ENCODE data around the gene TRIM71. TPM values are rescaled to one million over a fixed set of nuclear protein-coding genes. Genes with fewer than 3 reads are reported as not detected.
A peak's percentile ranks its signal among the peaks of the same experiment; 100 is the strongest.

TRIM71 gene
- total and polyA plus RNA-seq, 2 donors, result 0.09 TPM

DNA sequence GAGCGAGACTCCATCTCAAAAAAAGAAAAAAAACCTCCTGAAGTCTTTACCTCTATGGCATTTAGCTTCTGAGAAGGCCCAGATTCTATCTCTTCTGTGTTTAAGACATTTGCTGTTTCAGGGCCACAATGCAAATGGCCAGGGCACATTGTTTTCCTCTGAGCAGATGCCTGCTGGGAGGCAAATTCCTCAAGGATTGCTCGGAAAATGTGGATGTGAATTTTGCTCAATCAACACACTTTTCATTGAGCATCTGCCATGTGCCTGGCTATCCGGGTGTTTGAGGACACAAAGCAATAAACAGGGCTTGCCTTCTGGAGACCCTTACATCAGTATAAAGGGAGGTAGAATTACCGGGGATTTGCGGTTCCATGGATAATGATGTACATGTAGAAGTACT is 20.0 kb downstream of the TRIM71 start:
- 98% methylated on average over 5 of the region's 5 CpGs for WGBS
- no peak overlapping the region for H3K4me3 ChIP-seq (ENCODE audit: low read length in 2 of 2)
- H3K9me3 ChIP-seq (ENCODE audit: control insufficient read depth in 2 of 2, insufficient read depth in 1 of 2, low read length in 1 of 2), result peaks cover 0 to 2% of the 10 kb centered on the region in 2 donors
- no peaks in the 10 kb centered on the region for H3K36me3 ChIP-seq (ENCODE audit: control insufficient read depth in 2 of 2, insufficient read depth in 2 of 2, low read length in 1 of 2)
- no peak for DNase-seq (ENCODE audit: low read depth in 6 of 9, low spot score in 9 of 9)
- H3K27ac ChIP-seq (ENCODE audit: low read depth in 1 of 2, low read length in 1 of 2), result no peak overlapping the region
- H3K27me3 ChIP-seq (ENCODE audit: control insufficient read depth in 2 of 2, insufficient read depth in 1 of 2, low read length in 1 of 2), result no peaks in the 10 kb centered on the region
- H3K4me1 ChIP-seq (ENCODE audit: control insufficient read depth in 2 of 2, insufficient read depth in 2 of 2, low read length in 2 of 2), result peaks cover 7 to 12% of the 10 kb centered on the region in 2 donors

DNA sequence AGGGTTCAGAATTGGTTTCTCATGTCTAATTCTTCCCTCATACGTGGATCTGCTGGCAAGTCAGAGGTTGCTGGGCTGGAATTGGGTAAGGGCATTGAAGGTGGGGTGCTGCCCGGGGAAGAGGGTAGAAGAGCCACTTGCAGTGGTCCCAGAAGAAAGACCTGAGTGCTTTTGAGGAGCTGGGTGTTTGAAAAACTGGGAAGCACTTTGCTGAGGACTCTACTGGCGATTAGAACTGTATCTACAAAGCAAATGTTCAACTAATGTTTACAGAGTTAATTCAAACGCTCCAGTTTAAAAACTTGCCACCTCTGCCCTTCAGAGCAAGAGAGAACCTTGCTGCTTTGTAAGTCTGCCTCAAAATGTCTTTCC is 21.9 kb downstream of the TRIM71 start:
- Histone ChIP-seq H3K4me1 (ENCODE audit: control insufficient read depth in 2 of 2, insufficient read depth in 2 of 2, low read length in 2 of 2) (peaks cover 11 to 19% of the 10 kb centered on the region in 2 donors), H3K27ac (ENCODE audit: low read depth in 1 of 2, low read length in 1 of 2) (no peak overlapping the region), H3K9me3 (ENCODE audit: control insufficient read depth in 2 of 2, insufficient read depth in 1 of 2, low read length in 1 of 2) (peaks cover 0 to 5% of the 10 kb centered on the region in 2 donors), H3K4me3 (ENCODE audit: low read length in 2 of 2) (no peak overlapping the region), H3K36me3 (ENCODE audit: control insufficient read depth in 2 of 2, insufficient read depth in 2 of 2, low read length in 1 of 2) (no peaks in the 10 kb centered on the region), H3K27me3 (ENCODE audit: control insufficient read depth in 2 of 2, insufficient read depth in 1 of 2, low read length in 1 of 2) (no peaks in the 10 kb centered on the region)
- DNase-seq (ENCODE audit: low read depth in 6 of 9, low spot score in 9 of 9), result no peak
- WGBS, result 93% methylated on average over 4 of the region's 4 CpGs

DNA sequence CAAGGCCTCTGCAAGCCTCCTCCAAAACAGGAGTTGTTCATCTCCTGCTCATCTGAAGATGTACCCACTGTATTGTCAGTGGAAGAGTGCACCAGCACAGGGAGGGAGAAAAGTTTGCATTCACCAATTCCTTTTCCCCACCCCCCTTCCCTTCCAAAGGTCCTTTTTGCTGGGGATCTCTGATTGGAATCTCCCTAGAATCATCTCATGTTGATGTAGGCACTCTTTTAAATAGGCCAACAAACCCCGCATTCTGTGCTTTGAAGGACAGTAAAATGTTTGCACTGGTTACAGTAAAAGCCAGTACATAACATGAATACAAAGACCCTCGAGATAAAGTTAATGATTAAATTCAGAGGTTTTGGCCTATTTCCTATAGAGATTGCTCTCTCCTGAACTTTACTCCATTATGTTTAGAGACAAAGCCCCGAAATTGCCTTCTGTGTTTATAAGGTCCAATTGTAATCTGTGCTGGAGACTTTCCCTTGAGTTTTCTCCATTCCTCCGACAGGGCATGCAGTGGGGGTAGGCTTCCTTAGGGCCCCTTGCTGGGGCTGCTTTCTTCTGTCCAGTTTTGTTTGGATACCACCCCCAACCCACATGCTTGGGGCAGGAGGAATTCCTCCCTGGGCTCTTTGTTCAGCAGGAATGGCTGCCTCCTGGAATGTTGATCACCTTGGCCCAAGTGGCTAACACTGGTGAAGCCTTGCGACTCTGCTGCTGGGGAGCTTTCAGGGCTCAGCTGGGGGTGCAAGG is 22.5 kb downstream of the TRIM71 start:
- DNase-seq (ENCODE audit: low read depth in 6 of 9, low spot score in 9 of 9), result no peak
- H3K4me3 ChIP-seq (ENCODE audit: low read length in 2 of 2), result no peak overlapping the region
- no peaks in the 10 kb centered on the region for H3K36me3 ChIP-seq (ENCODE audit: control insufficient read depth in 2 of 2, insufficient read depth in 2 of 2, low read length in 1 of 2)
- peaks cover 0 to 5% of the 10 kb centered on the region in 2 donors for H3K9me3 ChIP-seq (ENCODE audit: control insufficient read depth in 2 of 2, insufficient read depth in 1 of 2, low read length in 1 of 2)
- H3K4me1 ChIP-seq (ENCODE audit: control insufficient read depth in 2 of 2, insufficient read depth in 2 of 2, low read length in 2 of 2), result peaks cover 11 to 21% of the 10 kb centered on the region in 2 donors
- H3K27me3 ChIP-seq (ENCODE audit: control insufficient read depth in 2 of 2, insufficient read depth in 1 of 2, low read length in 1 of 2), result no peaks in the 10 kb centered on the region
- 95% methylated on average over 5 of the region's 5 CpGs for WGBS
- H3K27ac ChIP-seq (ENCODE audit: low read depth in 1 of 2, low read length in 1 of 2), result no peak overlapping the region

DNA sequence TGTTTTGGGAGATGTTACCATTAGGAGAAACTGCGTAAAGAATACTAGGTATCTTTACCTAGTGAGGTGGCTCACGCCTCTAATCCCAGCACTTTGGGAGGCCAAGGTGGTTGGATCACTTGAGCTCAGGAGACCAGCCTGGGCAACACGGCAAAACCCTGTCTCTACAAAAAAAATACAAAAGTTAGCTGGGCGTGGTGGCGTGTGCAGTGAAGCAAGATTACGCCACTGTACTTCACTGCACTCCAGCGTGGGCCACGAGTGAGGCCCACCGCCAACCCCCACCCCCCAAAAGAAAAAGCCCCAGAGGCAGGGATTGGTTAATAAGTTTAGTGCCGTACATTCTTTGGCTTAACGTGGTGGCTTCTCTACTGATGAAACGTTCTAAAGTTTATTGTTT is 23.5 kb downstream of the TRIM71 start:
- H3K4me1 ChIP-seq (ENCODE audit: control insufficient read depth in 2 of 2, insufficient read depth in 2 of 2, low read length in 2 of 2), result peaks cover 11 to 23% of the 10 kb centered on the region in 2 donors
- no peak overlapping the region for H3K27ac ChIP-seq (ENCODE audit: low read depth in 1 of 2, low read length in 1 of 2)
- H3K27me3 ChIP-seq (ENCODE audit: control insufficient read depth in 2 of 2, insufficient read depth in 1 of 2, low read length in 1 of 2), result no peaks in the 10 kb centered on the region
- no peak for DNase-seq (ENCODE audit: low read depth in 6 of 9, low spot score in 9 of 9)
- peaks cover 0 to 5% of the 10 kb centered on the region in 2 donors for H3K9me3 ChIP-seq (ENCODE audit: control insufficient read depth in 2 of 2, insufficient read depth in 1 of 2, low read length in 1 of 2)
- WGBS, result 79% methylated on average over 12 of the region's 12 CpGs
- no peak overlapping the region for H3K4me3 ChIP-seq (ENCODE audit: low read length in 2 of 2)
- no peaks in the 10 kb centered on the region for H3K36me3 ChIP-seq (ENCODE audit: control insufficient read depth in 2 of 2, insufficient read depth in 2 of 2, low read length in 1 of 2)

DNA sequence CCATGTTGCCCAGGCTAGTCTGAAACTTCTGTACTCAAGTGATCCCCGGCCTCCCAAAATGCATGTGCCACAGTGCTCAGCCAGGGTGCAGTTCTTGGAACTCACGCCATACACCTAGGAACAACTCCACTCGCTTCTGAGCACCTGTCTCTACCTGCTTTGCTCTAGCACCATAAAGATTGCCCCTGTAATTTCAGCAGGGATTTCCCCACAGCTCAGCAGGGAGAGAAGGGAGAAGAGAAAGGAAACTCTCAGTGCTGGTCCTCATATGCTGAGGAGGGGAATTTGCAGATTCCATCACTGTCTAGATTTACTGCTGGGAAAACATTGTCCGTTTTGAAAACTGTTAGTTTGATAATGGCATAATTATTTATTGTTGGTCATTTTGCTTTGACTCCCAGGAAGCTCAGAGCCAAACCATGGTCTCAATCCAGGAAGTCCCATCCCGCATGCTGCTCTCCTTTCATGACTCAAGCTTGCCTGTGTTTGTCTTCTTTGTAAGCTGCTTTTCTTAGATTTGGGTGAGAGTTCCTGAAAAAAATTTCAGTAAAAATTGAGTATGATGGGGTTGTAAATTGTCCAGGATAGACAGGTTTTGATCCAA is 24.2 kb downstream of the TRIM71 start:
- peaks cover 0 to 5% of the 10 kb centered on the region in 2 donors for H3K9me3 ChIP-seq (ENCODE audit: control insufficient read depth in 2 of 2, insufficient read depth in 1 of 2, low read length in 1 of 2)
- DNase-seq (ENCODE audit: low read depth in 6 of 9, low spot score in 9 of 9), result no peak
- H3K4me1 ChIP-seq (ENCODE audit: control insufficient read depth in 2 of 2, insufficient read depth in 2 of 2, low read length in 2 of 2), result peaks cover 11 to 23% of the 10 kb centered on the region in 2 donors
- no peaks in the 10 kb centered on the region for H3K27me3 ChIP-seq (ENCODE audit: control insufficient read depth in 2 of 2, insufficient read depth in 1 of 2, low read length in 1 of 2)
- no peaks in the 10 kb centered on the region for H3K36me3 ChIP-seq (ENCODE audit: control insufficient read depth in 2 of 2, insufficient read depth in 2 of 2, low read length in 1 of 2)
- no peak overlapping the region for H3K27ac ChIP-seq (ENCODE audit: low read depth in 1 of 2, low read length in 1 of 2)
- WGBS, result 84% methylated on average over 5 of the region's 5 CpGs
- H3K4me3 ChIP-seq (ENCODE audit: low read length in 2 of 2), result no peak overlapping the region

DNA sequence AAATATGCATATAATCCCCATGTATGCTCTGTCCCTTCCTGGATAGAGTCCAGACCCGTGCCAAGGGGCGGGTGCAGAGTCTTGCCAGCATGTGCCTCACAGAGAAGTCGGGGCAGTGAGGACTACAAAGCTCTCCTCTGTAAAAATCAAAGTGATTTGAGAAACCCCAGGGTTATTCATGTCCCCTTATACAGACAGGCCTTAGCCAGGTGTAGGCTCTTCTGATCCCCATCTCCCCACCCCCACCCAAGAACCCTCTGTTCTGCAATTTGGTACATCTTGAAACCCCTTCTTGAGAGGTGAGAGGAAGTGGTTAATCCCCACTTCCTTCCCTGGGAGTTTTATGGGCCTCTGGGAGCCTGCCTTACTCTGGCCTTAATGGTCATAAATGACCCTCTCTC is 24.7 kb downstream of the TRIM71 start:
- 26% methylated on average over 3 of the region's 3 CpGs for WGBS

DNA sequence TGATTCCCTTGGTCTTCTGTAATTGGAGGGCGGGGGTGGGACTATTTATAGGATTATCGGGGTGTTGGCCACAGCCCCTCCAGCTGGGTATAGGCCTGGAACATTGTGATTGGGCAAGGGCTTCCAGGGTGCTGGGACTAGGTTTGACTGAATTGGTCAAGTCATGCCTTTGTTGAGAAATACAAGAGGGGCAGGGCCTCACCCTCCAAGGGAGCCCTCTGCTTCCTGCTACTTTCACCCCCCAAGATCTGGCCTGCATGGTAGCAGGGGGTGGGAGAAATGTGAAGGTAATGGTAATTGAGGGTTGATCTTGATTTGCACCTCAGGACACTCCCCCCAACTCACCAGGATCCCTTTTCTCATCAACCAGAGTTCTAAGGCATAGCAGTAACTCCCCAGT is 25.2 kb downstream of the TRIM71 start:
- Histone ChIP-seq H3K27ac (ENCODE audit: low read depth in 1 of 2, low read length in 1 of 2) (no peak overlapping the region), H3K36me3 (ENCODE audit: control insufficient read depth in 2 of 2, insufficient read depth in 2 of 2, low read length in 1 of 2) (no peaks in the 10 kb centered on the region), H3K9me3 (ENCODE audit: control insufficient read depth in 2 of 2, insufficient read depth in 1 of 2, low read length in 1 of 2) (peaks cover 0 to 5% of the 10 kb centered on the region in 2 donors), H3K4me3 (ENCODE audit: low read length in 2 of 2) (no peak overlapping the region), H3K27me3 (ENCODE audit: control insufficient read depth in 2 of 2, insufficient read depth in 1 of 2, low read length in 1 of 2) (no peaks in the 10 kb centered on the region), H3K4me1 (ENCODE audit: control insufficient read depth in 2 of 2, insufficient read depth in 2 of 2, low read length in 2 of 2) (peaks cover 11 to 23% of the 10 kb centered on the region in 2 donors)
- DNase-seq (ENCODE audit: low read depth in 6 of 9, low spot score in 9 of 9), result no peak
- WGBS, result 59% methylated on average over 2 of the region's 2 CpGs

More for the DNA sequence above, 24.7 kb downstream of the TRIM71 start:
- Histone ChIP-seq H3K27ac (ENCODE audit: low read depth in 1 of 2, low read length in 1 of 2) (no peak overlapping the region), H3K9me3 (ENCODE audit: control insufficient read depth in 2 of 2, insufficient read depth in 1 of 2, low read length in 1 of 2) (peaks cover 0 to 5% of the 10 kb centered on the region in 2 donors), H3K36me3 (ENCODE audit: control insufficient read depth in 2 of 2, insufficient read depth in 2 of 2, low read length in 1 of 2) (no peaks in the 10 kb centered on the region), H3K4me1 (ENCODE audit: control insufficient read depth in 2 of 2, insufficient read depth in 2 of 2, low read length in 2 of 2) (peaks cover 11 to 23% of the 10 kb centered on the region in 2 donors), H3K27me3 (ENCODE audit: control insufficient read depth in 2 of 2, insufficient read depth in 1 of 2, low read length in 1 of 2) (no peaks in the 10 kb centered on the region), H3K4me3 (ENCODE audit: low read length in 2 of 2) (no peak overlapping the region)
- peak in 6 of 9 donors; percentile 9 to 51 (median 17) for DNase-seq (ENCODE audit: low read depth in 6 of 9, low spot score in 9 of 9)

DNA sequence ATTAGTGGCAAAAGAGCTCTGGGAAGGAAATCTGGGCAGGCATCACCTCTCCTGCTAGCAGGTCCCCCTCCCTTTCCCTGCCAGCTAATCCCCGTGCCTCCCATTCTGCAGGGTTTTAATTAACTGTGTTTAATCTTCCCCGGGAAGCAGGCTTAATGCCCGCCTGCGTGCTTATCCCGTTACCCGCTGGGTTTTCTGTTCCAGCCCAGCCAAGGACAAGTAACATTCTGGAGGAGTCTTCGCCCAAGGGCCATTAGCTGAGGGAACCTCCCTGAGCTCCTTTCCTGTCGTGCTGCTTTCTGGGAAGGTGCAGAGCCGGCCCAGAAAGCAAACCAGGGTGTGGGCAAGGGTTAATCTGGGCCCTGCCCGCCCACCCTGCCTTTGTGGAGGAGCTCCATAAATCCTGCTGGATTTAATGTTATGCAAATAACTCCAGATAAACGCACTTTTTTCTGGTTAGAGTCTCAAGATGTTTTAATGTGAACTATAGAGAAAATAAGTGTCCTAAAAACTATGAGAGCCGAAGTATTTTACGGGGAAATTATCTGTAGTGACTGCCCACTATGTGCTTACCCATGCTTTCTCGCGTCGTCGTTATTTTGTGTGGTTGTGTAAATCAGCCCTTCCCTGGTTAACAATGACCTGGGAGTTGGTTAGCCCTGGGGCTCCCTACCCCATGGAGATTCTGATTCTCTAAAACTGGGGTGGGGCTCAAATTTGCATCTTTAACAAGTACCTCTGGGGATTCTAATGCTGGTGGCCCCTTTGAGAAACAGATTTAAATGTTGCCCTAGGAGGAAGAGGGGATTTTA is 25.9 kb downstream of the TRIM71 start:
- no peak for DNase-seq (ENCODE audit: low read depth in 6 of 9, low spot score in 9 of 9)
- Histone ChIP-seq H3K4me1 (ENCODE audit: control insufficient read depth in 2 of 2, insufficient read depth in 2 of 2, low read length in 2 of 2) (peaks cover 11 to 23% of the 10 kb centered on the region in 2 donors), H3K36me3 (ENCODE audit: control insufficient read depth in 2 of 2, insufficient read depth in 2 of 2, low read length in 1 of 2) (no peaks in the 10 kb centered on the region), H3K27me3 (ENCODE audit: control insufficient read depth in 2 of 2, insufficient read depth in 1 of 2, low read length in 1 of 2) (no peaks in the 10 kb centered on the region), H3K27ac (ENCODE audit: low read depth in 1 of 2, low read length in 1 of 2) (no peak overlapping the region), H3K4me3 (ENCODE audit: low read length in 2 of 2) (no peak overlapping the region), H3K9me3 (ENCODE audit: control insufficient read depth in 2 of 2, insufficient read depth in 1 of 2, low read length in 1 of 2) (peaks cover 0 to 5% of the 10 kb centered on the region in 2 donors)
- WGBS, result 97% methylated on average over 17 of the region's 17 CpGs

DNA sequence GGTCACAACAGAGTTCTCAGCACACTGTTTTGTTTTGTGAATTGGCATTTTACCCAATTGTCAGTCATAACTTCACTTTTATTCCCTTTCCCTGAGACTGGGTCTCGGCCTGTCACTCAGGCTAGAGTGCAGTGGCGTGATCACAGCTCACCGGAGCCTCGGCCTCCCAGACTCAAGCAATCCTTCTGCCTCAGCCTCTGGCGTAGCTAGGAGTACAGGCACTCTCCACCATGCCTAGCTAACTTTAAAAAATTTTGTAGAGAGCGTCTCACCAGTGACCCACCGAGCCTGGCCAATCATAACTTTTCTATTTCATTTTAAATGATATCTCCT is 26.5 kb downstream of the TRIM71 start:
- Histone ChIP-seq H3K4me1 (ENCODE audit: control insufficient read depth in 2 of 2, insufficient read depth in 2 of 2, low read length in 2 of 2) (peaks cover 11 to 23% of the 10 kb centered on the region in 2 donors), H3K4me3 (ENCODE audit: low read length in 2 of 2) (no peak overlapping the region), H3K9me3 (ENCODE audit: control insufficient read depth in 2 of 2, insufficient read depth in 1 of 2, low read length in 1 of 2) (peaks cover 0 to 5% of the 10 kb centered on the region in 2 donors), H3K27ac (ENCODE audit: low read depth in 1 of 2, low read length in 1 of 2) (no peak overlapping the region), H3K27me3 (ENCODE audit: control insufficient read depth in 2 of 2, insufficient read depth in 1 of 2, low read length in 1 of 2) (no peaks in the 10 kb centered on the region), H3K36me3 (ENCODE audit: control insufficient read depth in 2 of 2, insufficient read depth in 2 of 2, low read length in 1 of 2) (no peaks in the 10 kb centered on the region)
- DNase-seq (ENCODE audit: low read depth in 6 of 9, low spot score in 9 of 9), result no peak
- WGBS, result 97% methylated on average over 7 of the region's 7 CpGs

All from thymus (tissue), 11 donors.